Spleen (tissue), 11 donors: ENCODE data around the gene TBXA2R. TPM values are rescaled to one million over a fixed set of nuclear protein-coding genes. Genes with fewer than 3 reads are reported as not detected.
A peak's percentile ranks its signal among the peaks of the same experiment; 100 is the strongest.

Experiments
- DNase-seq: peaks from one replicate; pipeline ENCODE4 v3.0.0-alpha.2; 2020
- H3K27ac ChIP-seq, 8 donors: fragments of 200-600 bp; sonication (generic) in 7 of 8; 1 replicate in 4 of 8; 2 replicates in 4 of 8; pipeline versions ENCODE4 v1.5.0 to v1.8.0; 2016 to 2021; ENCODE audit warnings: inconsistent platforms in 4 of 8, mild to moderate bottlenecking in 4 of 8, moderate library complexity in 1 of 8
- H3K27me3 ChIP-seq, 7 donors: fragments of 200-600 bp; sonication (generic) in 6 of 7; replicated peaks in 1 of 7; 1 replicate in 4 of 7; 2 replicates in 3 of 7; pipeline versions ENCODE4 v1.5.0 to v1.8.0; 2016 to 2021; ENCODE audit warnings: inconsistent platforms in 3 of 7, mild to moderate bottlenecking in 1 of 7
- H3K36me3 ChIP-seq, 6 donors: fragments of 200-600 bp; sonication (generic) in 5 of 6; 1 replicate in 4 of 6; 2 replicates in 2 of 6; pipeline versions ENCODE4 v1.5.0 to v1.8.0; 2016 to 2021; ENCODE audit warnings: inconsistent platforms in 2 of 6
- H3K4me1 ChIP-seq, 6 donors: fragments of 200-600 bp; sonication (generic) in 5 of 6; 1 replicate in 3 of 6; 2 replicates in 3 of 6; pipeline versions ENCODE4 v1.5.0 to v1.8.0; 2016 to 2021; ENCODE audit warnings: inconsistent platforms in 3 of 6
- H3K4me3 ChIP-seq, 8 donors: fragments of 200-600 bp; sonication (generic) in 7 of 8; 1 replicate in 4 of 8; 2 replicates in 4 of 8; pipeline versions ENCODE4 v1.5.0 to v1.8.0; 2016 to 2021; ENCODE audit warnings: inconsistent platforms in 4 of 8, mild to moderate bottlenecking in 4 of 8, moderate library complexity in 2 of 8
- H3K9me3 ChIP-seq, 8 donors: fragments of 200-600 bp; sonication (generic) in 7 of 8; 1 replicate in 4 of 8; 2 replicates in 4 of 8; pipeline versions ENCODE4 v1.5.0 to v1.8.0; 2016 to 2021; ENCODE audit warnings: inconsistent platforms in 4 of 8
- CTCF ChIP-seq, 11 experiments: fragments of 200-600 bp in 7 of 11; fragments of 450-650 bp in 4 of 11; sonication (generic) in 4 of 11; IDR thresholded peaks in 8 of 11; conservative IDR thresholded peaks in 3 of 11; 1 replicate in 7 of 11; 2 replicates in 4 of 11; pipeline versions ENCODE4 v1.4.0 to v1.8.0; 2016 to 2021; ENCODE audit warnings: antibody characterized with exemption in 11 of 11, inconsistent platforms in 4 of 11, mild to moderate bottlenecking in 1 of 11
- POLR2A ChIP-seq, 3 donors: fragments of 450-650 bp; IDR thresholded peaks; one replicate each; pipeline ENCODE4 v1.5.1; 2017; ENCODE audit warnings: antibody characterized with exemption in 3 of 3, mild to moderate bottlenecking in 1 of 3
- POLR2AphosphoS5 ChIP-seq, 3 donors: sonication (generic); formaldehyde crosslinking; IDR thresholded peaks; one replicate each; pipeline ENCODE4 v1.5.1; 2017; ENCODE audit warnings: antibody characterized with exemption in 3 of 3
- WGBS, 5 donors: extraction: QIAGEN DNeasy Blood & Tissue Kit in 3 of 5; methylation state at CpG; one replicate each; pipeline versions ENCODE4 v1.1.5 to v1.1.7; 2013 to 2018; 5-methylcytosine and 5-hydroxymethylcytosine counted together
- intact Hi-C: fragments of 100-400 bp; cut with DNase I; formaldehyde crosslinking; loops from one replicate; pipeline ENCODE4 v1.15.0; 2023; ENCODE audit warnings: low total_unique reads
- polyA plus RNA-seq, 3 donors: library from polyadenylated mRNA; stranded (reverse); fragments of 200-250 nt; gene quantifications; one replicate each; pipeline ENCODE4 v1.2.1, GENCODE V29; 2013
- total RNA-seq, 7 donors: library from RNA; depleted of rRNA in 3 of 7; stranded (reverse); fragments of >200 nt in 3 of 7; fragmentation: NEBNext Ultra II Directional in 4 of 7; extraction: Animal tissue kit (Norgen Biotek cat#: 25700) in 4 of 7; gene quantifications; one replicate each; pipeline versions ENCODE4 v1.1.0 to v1.2.1, GENCODE V29; 2016 to 2021
- donor health status: healthy with polysubstance abuse.
- donor health status: DM: no; HTN: no; CAD: no; lungs with moderate emphysema.
- donor health status: DM: no; HTN: no; CAD: no.
- donor health status: Bipolar disorder and iron deficiency.
- donor health status: healthy.
- donor health status: DM: no; HTN: no; CAD: no.
- donor health status: DM: yes; HTN: yes; CAD: no.

TBXA2R gene
- total and polyA plus RNA-seq, 10 donors = 2.1 to 16.1 (median 10.5) TPM

GRCh38 chr19:3577723-3578344, 28.8 kb downstream of the TBXA2R start:
- Histone ChIP-seq H3K4me1 (peaks cover 0 to 33% (median 23%) of the 10 kb centered on the region in 6 donors), H3K9me3 (no peaks in the 10 kb centered on the region), H3K27ac (no peak overlapping the region), H3K36me3 (peaks cover 0 to 45% (median 4%) of the 10 kb centered on the region in 6 donors), H3K4me3 (no peak overlapping the region), H3K27me3 (no peaks in the 10 kb centered on the region)
- no peak for DNase-seq
- intact Hi-C loops = no loop called here
- WGBS, 5 donors = 89 to 94% (median 91%) methylated on average over 45 to 60 of the region's 60 CpGs
- TF ChIP-seq POLR2A (IDR thresholded peaks at IDR 0.05) (no peak), POLR2AphosphoS5 (IDR thresholded peaks at IDR 0.05) (no peak), CTCF (IDR thresholded peaks at IDR 0.05 in 8 of 11, conservative IDR thresholded peaks at IDR 0.05 in 3 of 11) (no peak)

- peaks cover 0 to 39% (median 28%) of the 10 kb centered on the region in 6 donors for H3K4me1 ChIP-seq
- no peak for DNase-seq
- no peaks in the 10 kb centered on the region for H3K27me3 ChIP-seq
- intact Hi-C loops = no loop called here
- TF ChIP-seq CTCF (IDR thresholded peaks at IDR 0.05 in 8 of 11, conservative IDR thresholded peaks at IDR 0.05 in 3 of 11) = no peak
- peak in 2 of 3 donors; percentile 48 to 57 for TF ChIP-seq POLR2AphosphoS5 (IDR thresholded peaks at IDR 0.05)
- no peaks in the 10 kb centered on the region for H3K9me3 ChIP-seq
- H3K4me3 ChIP-seq = peak overlapping the region in 6 of 8 donors; percentile 10 to 60 (median 34)
- peaks cover 0 to 45% (median 4%) of the 10 kb centered on the region in 6 donors for H3K36me3 ChIP-seq
- peak overlapping the region in 2 of 8 donors; percentile 27 to 42 for H3K27ac ChIP-seq
- 46 to 81% (median 70%) methylated on average over 42 to 78 of the region's 78 CpGs for WGBS, 5 donors
Measured at GRCh38 chr19:3576696-3577443, 29.8 kb downstream of the TBXA2R start.

- Histone ChIP-seq H3K27ac (peak overlapping the region in 1 of 8 donors; percentile 42), H3K36me3 (peaks cover 0 to 45% (median 4%) of the 10 kb centered on the region in 6 donors), H3K27me3 (no peaks in the 10 kb centered on the region), H3K9me3 (no peaks in the 10 kb centered on the region), H3K4me1 (peaks cover 0 to 46% (median 30%) of the 10 kb centered on the region in 6 donors), H3K4me3 (peak overlapping the region in 4 of 8 donors; percentile 29 to 60 (median 38))
- 84 to 89% (median 86%) methylated on average over 27 to 29 of the region's 29 CpGs for WGBS, 5 donors
- DNase-seq = no peak
- intact Hi-C loops = no loop called here
- TF ChIP-seq POLR2AphosphoS5 (IDR thresholded peaks at IDR 0.05) = no peak
- TF ChIP-seq CTCF (IDR thresholded peaks at IDR 0.05 in 8 of 11, conservative IDR thresholded peaks at IDR 0.05 in 3 of 11) = no peak
- no peak for TF ChIP-seq POLR2A (IDR thresholded peaks at IDR 0.05)
Measured at GRCh38 chr19:3575949-3576673, 30.6 kb downstream of the TBXA2R start.
